GM12878 (cell line): Measurements from ENCODE around the gene PRELID2. TPM values are rescaled to one million over a fixed set of nuclear protein-coding genes. Genes with fewer than 3 reads are reported as not detected.

Experiments used
- ATAC-seq: fragments of 200-7000 bp; cut with Tn5 transposase; 3 replicates; pipeline ENCODE4 v1.9.1; 2020; ENCODE audit warnings: mild to moderate bottlenecking, moderate library complexity
- BruUV-seq: library from RNA; stranded (reverse); fragments of 400-500 nt; replicated peaks from 2 replicates; lab custom pipeline; 2021; lab: Mats Ljungman, UMichigan
- CTCF ChIA-PET: fragments of 300-600 bp; sonication (Branson Sonifier 250); formaldehyde crosslinking; extraction: SDS; loops from one replicate; lab custom pipeline; 2021; ENCODE audit warnings: inconsistent platforms; lab: Yijun Ruan, JAX
- POLR2A ChIA-PET: fragments of 350-600 bp; formaldehyde crosslinking; extraction: SDS; loops from one replicate; lab custom pipeline; 2021; ENCODE audit warnings: inconsistent platforms; lab: Charles Lee
- RAD21 ChIA-PET: fragments of 300-600 bp; sonication (Branson Sonifier 250); formaldehyde crosslinking; loops from one replicate; lab custom pipeline; 2023; ENCODE audit warnings: antibody characterized with exemption; ENCODE audit not compliant: unreplicated experiment; lab: Charles Lee
- SMC1A ChIA-PET: fragments of 300-600 bp; sonication (Branson Sonifier 250); formaldehyde crosslinking; loops from one replicate; lab custom pipeline; 2023; ENCODE audit not compliant: unreplicated experiment, uncharacterized antibody; lab: Charles Lee
- DNase-seq: peaks from one replicate; pipeline ENCODE4 v3.0.0-alpha.2; 2011; ENCODE audit warnings: low read depth, low spot score
- FAIRE-seq: peaks from 3 replicates; lab custom pipeline; 2011; peaks lifted over from hg19 to GRCh38; lab: Jason Lieb, UNC
- H2AFZ ChIP-seq: 2 replicates; pipeline ENCODE4 v1.6.0; 2011; ENCODE audit warnings: low read depth, low read length, control low read depth; ENCODE audit not compliant: control insufficient read depth
- H3K27ac ChIP-seq: 2 replicates; pipeline ENCODE4 v1.5.1; 2011; ENCODE audit warnings: control low read depth; ENCODE audit not compliant: control insufficient read depth, insufficient read depth
- H3K27me3 ChIP-seq, 2 experiments: replicated peaks in 1 of 2; 2 replicates each; pipeline versions ENCODE4 v1.6.0 to v1.6.1; 2011; ENCODE audit warnings: low read length in 1 of 2; ENCODE audit not compliant: control insufficient read depth in 2 of 2, insufficient read depth in 2 of 2
- H3K36me3 ChIP-seq, 2 experiments: 2 replicates each; pipeline ENCODE4 v1.5.1; 2011; ENCODE audit warnings: low read length in 1 of 2; ENCODE audit not compliant: control insufficient read depth in 2 of 2, insufficient read depth in 2 of 2
- H3K4me1 ChIP-seq: 2 replicates; pipeline ENCODE4 v1.6.1; 2011; ENCODE audit warnings: mild to moderate bottlenecking, low read length, moderate library complexity, mixed read lengths; ENCODE audit not compliant: control insufficient read depth, insufficient read depth
- H3K4me2 ChIP-seq: 2 replicates; pipeline ENCODE4 v1.6.0; 2011; ENCODE audit warnings: control low read depth; ENCODE audit not compliant: control insufficient read depth, insufficient read depth
- H3K4me3 ChIP-seq: fragments of 200-600 bp; sonication (generic); 2 replicates; pipeline ENCODE4 v1.5.1; 2016
- H3K79me2 ChIP-seq: 2 replicates; pipeline ENCODE4 v1.6.0; 2011; ENCODE audit warnings: low read length; ENCODE audit not compliant: control insufficient read depth, insufficient read depth
- H3K9ac ChIP-seq: 2 replicates; pipeline ENCODE4 v1.8.0; 2011; ENCODE audit warnings: low read length, control low read depth, mixed read lengths; ENCODE audit not compliant: control insufficient read depth, insufficient read depth
- H3K9me3 ChIP-seq: replicated peaks from 3 replicates; pipeline ENCODE4 v1.5.1; 2011; ENCODE audit warnings: mild to moderate bottlenecking, low read length; ENCODE audit not compliant: control insufficient read depth, insufficient read depth
- H4K20me1 ChIP-seq: 2 replicates; pipeline ENCODE4 v1.6.0; 2011; ENCODE audit not compliant: control insufficient read depth, insufficient read depth
- BMI1 ChIP-seq: fragments of 450-650 bp; IDR thresholded peaks from 2 replicates; pipeline ENCODE4 v1.6.1; 2016; ENCODE audit warnings: mild to moderate bottlenecking, moderate library complexity, borderline replicate concordance
- CBFB ChIP-seq: IDR thresholded peaks from 2 replicates; pipeline ENCODE4 v1.6.1; 2016; ENCODE audit warnings: antibody characterized with exemption, low read depth
- CHD2 ChIP-seq: IDR thresholded peaks from 2 replicates; pipeline ENCODE4 v1.6.1; 2011; ENCODE audit warnings: low read depth, low read length, improper control_type of control experiment, borderline replicate concordance
- E4F1 ChIP-seq: fragments of 450-650 bp; IDR thresholded peaks from 2 replicates; pipeline ENCODE4 v1.6.1; 2018; ENCODE audit warnings: borderline replicate concordance, mild to moderate bottlenecking; ENCODE audit not compliant: partially characterized antibody
- IRF5 ChIP-seq: fragments of 450-650 bp; IDR thresholded peaks from 2 replicates; pipeline ENCODE4 v1.6.1; 2017; ENCODE audit warnings: borderline replicate concordance
- MYC ChIP-seq: IDR thresholded peaks from 2 replicates; pipeline ENCODE4 v1.6.1; 2011; ENCODE audit warnings: mild to moderate bottlenecking, low read length, moderate library complexity, inconsistent platforms; ENCODE audit not compliant: insufficient read depth, insufficient replicate concordance, insufficient read length, severe bottlenecking
- RBBP5 ChIP-seq: fragments of 200-600 bp; sonication (generic); conservative IDR thresholded peaks from 2 replicates; pipeline ENCODE4 v1.6.1; 2016
- RCOR1 ChIP-seq: conservative IDR thresholded peaks from 2 replicates; pipeline ENCODE4 v1.6.1; 2012; ENCODE audit warnings: low read depth, low read length, improper control_type of control experiment
- USF2 ChIP-seq: IDR thresholded peaks from 2 replicates; pipeline ENCODE4 v1.6.1; 2011; ENCODE audit warnings: low read depth, low read length, improper control_type of control experiment, borderline replicate concordance
- YBX1 ChIP-seq: fragments of 450-650 bp; IDR thresholded peaks from 2 replicates; pipeline ENCODE4 v1.6.1; 2016; ENCODE audit warnings: antibody characterized with exemption
- WGBS: methylation state at CpG from one replicate; pipeline ENCODE4 v1.1.6; 2016; ENCODE audit warnings: low lambda C conversion rate; ENCODE audit not compliant: insufficient replicate concordance, insufficient coverage; ENCODE audit errors: missing lambda C conversion rate; 5-methylcytosine and 5-hydroxymethylcytosine counted together
- in situ Hi-C: fragments of 300-500 bp; cut with MboI; formaldehyde crosslinking; loops from 9 replicates; pipeline ENCODE4 v1.14.3; 2018; ENCODE audit warnings: mixed read lengths
- intact Hi-C: fragments of 100-400 bp; cut with micrococcal nuclease; formaldehyde crosslinking; loops from one replicate; pipeline ENCODE4 v1.14.2; 2022; ENCODE audit not compliant: unreplicated experiment
- polyA plus RNA-seq, 11 experiments: library from polyadenylated mRNA; depleted of rRNA in 4 of 11; unstranded in 6 of 11; stranded (reverse) in 5 of 11; fragments of >200 nt; fragmentation: Nextera tagmentation in 4 of 11; fragmentation: Illumina TruSeq in 1 of 11; extraction: Ambion mirVana in 4 of 11; extraction: Trizol in 1 of 11; gene quantifications; 1 replicate in 1 of 11; 2 replicates in 10 of 11; pipeline versions ENCODE4 v1.2.1 to v1.2.3, GENCODE V29; 2011 to 2016; ENCODE audit warnings: inconsistent platforms in 2 of 11, missing spikeins in 2 of 11, low read depth in 1 of 11
- total RNA-seq, 4 experiments: library from RNA; depleted of rRNA in 3 of 4; stranded (reverse); fragments of >200 nt in 3 of 4; fragmentation: Illumina TruSeq in 1 of 4; extraction: Trizol in 1 of 4; gene quantifications; 2 replicates each; pipeline versions ENCODE4 v1.2.1 to v1.2.3, GENCODE V29; 2013 to 2021
- TF ChIP-seq, protein P1 (sequence below): IDR thresholded peaks from 2 replicates; pipeline ENCODE4 v1.6.1; 2011; ENCODE audit warnings: borderline replicate concordance, low read depth, mild to moderate bottlenecking, moderate library complexity, low read length; ENCODE audit not compliant: insufficient read depth, poor library complexity, severe bottlenecking

PRELID2 gene
- total and polyA plus RNA-seq, 10 of the 15 experiments (the other 5 are each of a cell fraction or from before 2014, with no cell fraction given): 0.07 to 0.31 (median 0.13) TPM; not detected in 5

GRCh38 chr5:145762833-145763232 is 72.3 kb downstream of the PRELID2 start:
- H2AFZ ChIP-seq: no peak overlapping the region
- DNase-seq (no peak), ATAC-seq (no peak), FAIRE-seq (no peak)
- ChIA-PET POLR2A (no interaction called here), SMC1A (interaction anchor here (0.6 kb wide), 1 partner anchor 101 kb away, joined by 3 read pairs; no protein-coding TSS in a partner anchor), CTCF (no interaction called here), RAD21 (no interaction called here)
- TF ChIP-seq, protein P1, sequence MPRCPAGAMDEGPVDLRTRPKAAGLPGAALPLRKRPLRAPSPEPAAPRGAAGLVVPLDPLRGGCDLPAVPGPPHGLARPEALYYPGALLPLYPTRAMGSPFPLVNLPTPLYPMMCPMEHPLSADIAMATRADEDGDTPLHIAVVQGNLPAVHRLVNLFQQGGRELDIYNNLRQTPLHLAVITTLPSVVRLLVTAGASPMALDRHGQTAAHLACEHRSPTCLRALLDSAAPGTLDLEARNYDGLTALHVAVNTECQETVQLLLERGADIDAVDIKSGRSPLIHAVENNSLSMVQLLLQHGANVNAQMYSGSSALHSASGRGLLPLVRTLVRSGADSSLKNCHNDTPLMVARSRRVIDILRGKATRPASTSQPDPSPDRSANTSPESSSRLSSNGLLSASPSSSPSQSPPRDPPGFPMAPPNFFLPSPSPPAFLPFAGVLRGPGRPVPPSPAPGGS: no peak
- TF ChIP-seq CHD2 (no peak), IRF5 (no peak)
- H3K27me3 ChIP-seq: no peaks in the 10 kb centered on the region
- no peaks in the 10 kb centered on the region for H3K9me3 ChIP-seq
- H3K9ac ChIP-seq: no peak overlapping the region
- no peaks in the 10 kb centered on the region for H4K20me1 ChIP-seq
- intact Hi-C loops: no loop called here
- no peaks in the 10 kb centered on the region for H3K36me3 ChIP-seq
- no peak overlapping the region for H3K27ac ChIP-seq
- no peak overlapping the region for H3K4me2 ChIP-seq
- no peak overlapping the region for H3K4me3 ChIP-seq
- H3K79me2 ChIP-seq: no peaks in the 10 kb centered on the region
- 5% methylated on average over 1 of the region's 1 CpG for WGBS
- no peaks in the 10 kb centered on the region for H3K4me1 ChIP-seq
- BruUV-seq: no TSS peak
- in situ Hi-C loops: no loop called here

GRCh38 chr5:145761254-145761653 is 73.9 kb downstream of the PRELID2 start:
- ATAC-seq: no peak
- ChIA-PET RAD21 (no interaction called here), CTCF (no interaction called here), POLR2A (no interaction called here), SMC1A (interaction anchor here (0.7 kb wide), 1 partner anchor 8 kb away, joined by 3 read pairs; no protein-coding TSS in a partner anchor)
- H3K4me1 ChIP-seq: no peaks in the 10 kb centered on the region
- H3K9ac ChIP-seq: no peak overlapping the region
- H3K27ac ChIP-seq: no peak overlapping the region
- no peaks in the 10 kb centered on the region for H4K20me1 ChIP-seq
- FAIRE-seq: no peak
- H3K4me2 ChIP-seq: no peak overlapping the region
- 53% methylated on average over 4 of the region's 4 CpGs for WGBS
- BruUV-seq: no TSS peak
- H3K9me3 ChIP-seq: no peaks in the 10 kb centered on the region
- DNase-seq: no peak
- no peaks in the 10 kb centered on the region for H3K27me3 ChIP-seq
- in situ Hi-C loops: no loop called here
- intact Hi-C loops: no loop called here
- H3K36me3 ChIP-seq: no peaks in the 10 kb centered on the region
- H3K4me3 ChIP-seq: no peak overlapping the region
- H2AFZ ChIP-seq: no peak overlapping the region
- no peaks in the 10 kb centered on the region for H3K79me2 ChIP-seq
- TF ChIP-seq USF2: no peak
- TF ChIP-seq E4F1: no peak
- TF ChIP-seq CBFB: no peak
- TF ChIP-seq RBBP5: no peak
- no peak for TF ChIP-seq YBX1
- TF ChIP-seq RCOR1: no peak
- TF ChIP-seq BMI1: no peak
- TF ChIP-seq MYC: no peak
